Measurements from ENCODE around the gene PCBD1.

DNA sequence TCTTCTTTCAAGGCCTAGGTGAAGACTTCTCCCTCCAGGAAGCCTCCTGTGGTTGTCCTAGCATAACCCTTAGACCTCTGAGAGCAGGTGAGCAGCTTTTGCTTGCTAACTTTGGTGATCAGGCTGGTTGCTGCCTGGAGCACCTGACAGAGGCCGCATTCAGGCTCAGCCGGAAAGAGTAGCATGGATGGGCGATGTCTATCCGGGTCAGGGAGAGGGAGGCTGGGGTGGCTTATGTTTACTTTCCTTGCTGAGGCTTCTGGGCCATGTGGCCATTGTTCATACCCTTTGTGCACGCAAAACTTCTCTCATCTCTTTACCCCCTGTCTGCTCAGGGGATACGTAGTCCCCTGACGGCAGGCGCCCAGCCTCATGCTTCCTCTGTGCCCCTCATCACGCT, 27.4 kb upstream of the PCBD1 start:
- TF ChIP-seq CTCF (IDR thresholded peaks at IDR 0.05; ENCODE audit: low read depth, low read length), result no peak
- no peak for TF ChIP-seq EZH2phosphoT487 (IDR thresholded peaks at IDR 0.05; ENCODE audit: low read depth)
